GM12878 (cell line): ENCODE measurements around the gene CA7. TPM values are rescaled to one million over a fixed set of nuclear protein-coding genes. Genes with fewer than 3 reads are reported as not detected.

Experiments used
- ATAC-seq: fragments of 200-7000 bp; cut with Tn5 transposase; 3 replicates; pipeline ENCODE4 v1.9.1; 2020; ENCODE audit warnings: mild to moderate bottlenecking, moderate library complexity
- BruUV-seq: library from RNA; stranded (reverse); fragments of 400-500 nt; replicated peaks from 2 replicates; lab custom pipeline; 2021; lab: Mats Ljungman, UMichigan
- CTCF ChIA-PET: fragments of 300-600 bp; sonication (Branson Sonifier 250); formaldehyde crosslinking; extraction: SDS; loops from one replicate; lab custom pipeline; 2021; ENCODE audit warnings: inconsistent platforms; lab: Yijun Ruan, JAX
- POLR2A ChIA-PET: fragments of 350-600 bp; formaldehyde crosslinking; extraction: SDS; loops from one replicate; lab custom pipeline; 2021; ENCODE audit warnings: inconsistent platforms; lab: Charles Lee
- RAD21 ChIA-PET: fragments of 300-600 bp; sonication (Branson Sonifier 250); formaldehyde crosslinking; loops from one replicate; lab custom pipeline; 2023; ENCODE audit warnings: antibody characterized with exemption; ENCODE audit not compliant: unreplicated experiment; lab: Charles Lee
- SMC1A ChIA-PET: fragments of 300-600 bp; sonication (Branson Sonifier 250); formaldehyde crosslinking; loops from one replicate; lab custom pipeline; 2023; ENCODE audit not compliant: unreplicated experiment, uncharacterized antibody; lab: Charles Lee
- DNase-seq: peaks from one replicate; pipeline ENCODE4 v3.0.0-alpha.2; 2011; ENCODE audit warnings: low read depth, low spot score
- FAIRE-seq: peaks from 3 replicates; lab custom pipeline; 2011; peaks lifted over from hg19 to GRCh38; lab: Jason Lieb, UNC
- H2AFZ ChIP-seq: 2 replicates; pipeline ENCODE4 v1.6.0; 2011; ENCODE audit warnings: low read depth, low read length, control low read depth; ENCODE audit not compliant: control insufficient read depth
- H3K27ac ChIP-seq: 2 replicates; pipeline ENCODE4 v1.5.1; 2011; ENCODE audit warnings: control low read depth; ENCODE audit not compliant: control insufficient read depth, insufficient read depth
- H3K27me3 ChIP-seq, 2 experiments: replicated peaks in 1 of 2; 2 replicates each; pipeline versions ENCODE4 v1.6.0 to v1.6.1; 2011; ENCODE audit warnings: low read length in 1 of 2; ENCODE audit not compliant: control insufficient read depth in 2 of 2, insufficient read depth in 2 of 2
- H3K36me3 ChIP-seq, 2 experiments: 2 replicates each; pipeline ENCODE4 v1.5.1; 2011; ENCODE audit warnings: low read length in 1 of 2; ENCODE audit not compliant: control insufficient read depth in 2 of 2, insufficient read depth in 2 of 2
- H3K4me1 ChIP-seq: 2 replicates; pipeline ENCODE4 v1.6.1; 2011; ENCODE audit warnings: mild to moderate bottlenecking, low read length, moderate library complexity, mixed read lengths; ENCODE audit not compliant: control insufficient read depth, insufficient read depth
- H3K4me2 ChIP-seq: 2 replicates; pipeline ENCODE4 v1.6.0; 2011; ENCODE audit warnings: control low read depth; ENCODE audit not compliant: control insufficient read depth, insufficient read depth
- H3K4me3 ChIP-seq: fragments of 200-600 bp; sonication (generic); 2 replicates; pipeline ENCODE4 v1.5.1; 2016
- H3K79me2 ChIP-seq: 2 replicates; pipeline ENCODE4 v1.6.0; 2011; ENCODE audit warnings: low read length; ENCODE audit not compliant: control insufficient read depth, insufficient read depth
- H3K9ac ChIP-seq: 2 replicates; pipeline ENCODE4 v1.8.0; 2011; ENCODE audit warnings: low read length, control low read depth, mixed read lengths; ENCODE audit not compliant: control insufficient read depth, insufficient read depth
- H3K9me3 ChIP-seq: replicated peaks from 3 replicates; pipeline ENCODE4 v1.5.1; 2011; ENCODE audit warnings: mild to moderate bottlenecking, low read length; ENCODE audit not compliant: control insufficient read depth, insufficient read depth
- H4K20me1 ChIP-seq: 2 replicates; pipeline ENCODE4 v1.6.0; 2011; ENCODE audit not compliant: control insufficient read depth, insufficient read depth
- ASH2L ChIP-seq: fragments of 300-600, 200-600 bp; sonication (generic); IDR thresholded peaks from 2 replicates; pipeline ENCODE4 v1.6.1; 2017; ENCODE audit warnings: low read depth, mild to moderate bottlenecking, borderline replicate concordance
- ATF3 ChIP-seq: IDR thresholded peaks from 2 replicates; pipeline ENCODE4 v1.6.1; 2011; ENCODE audit warnings: low read depth, mild to moderate bottlenecking, low read length, moderate library complexity, borderline replicate concordance; ENCODE audit errors: extremely low read depth
- BCL11A ChIP-seq: IDR thresholded peaks from 2 replicates; pipeline ENCODE4 v1.6.1; 2011; ENCODE audit warnings: low read depth, low read length
- BCL3 ChIP-seq: IDR thresholded peaks from 2 replicates; pipeline ENCODE4 v1.6.1; 2011; ENCODE audit warnings: borderline replicate concordance, low read depth, mild to moderate bottlenecking, moderate library complexity, low read length; ENCODE audit not compliant: insufficient read depth, poor library complexity, severe bottlenecking
- CREB1 ChIP-seq: IDR thresholded peaks from 2 replicates; pipeline ENCODE4 v1.6.1; 2012; ENCODE audit warnings: low read depth, mild to moderate bottlenecking, inconsistent platforms
- EGR1 ChIP-seq, 2 experiments: IDR thresholded peaks; 1 replicate in 1 of 2; 2 replicates in 1 of 2; pipeline ENCODE4 v1.6.1; 2011 to 2012; ENCODE audit warnings: low read depth in 2 of 2, low read length in 2 of 2, borderline replicate concordance in 1 of 2, mild to moderate bottlenecking in 1 of 2, moderate library complexity in 1 of 2
- ESRRA ChIP-seq: IDR thresholded peaks from 2 replicates; pipeline ENCODE4 v1.6.1; 2012; ENCODE audit warnings: mild to moderate bottlenecking, low read length, improper control_type of control experiment
- HDAC6 ChIP-seq: fragments of 200-600 bp; sonication (generic); IDR thresholded peaks from one replicate; pipeline ENCODE4 v1.8.0; 2017; ENCODE audit warnings: antibody characterized with exemption; ENCODE audit not compliant: unreplicated experiment
- NR2C1 ChIP-seq: fragments of 450-650 bp; IDR thresholded peaks from 2 replicates; pipeline ENCODE4 v1.6.1; 2017; ENCODE audit warnings: antibody characterized with exemption, mild to moderate bottlenecking, moderate library complexity
- POU2F2 ChIP-seq: IDR thresholded peaks from 3 replicates; pipeline ENCODE4 v1.6.1; 2011; ENCODE audit warnings: low read depth, mild to moderate bottlenecking, low read length, borderline replicate concordance
- REST ChIP-seq: IDR thresholded peaks from 2 replicates; pipeline ENCODE4 v1.6.1; 2012; ENCODE audit warnings: mild to moderate bottlenecking, low read depth, low read length
- RFX5 ChIP-seq: IDR thresholded peaks from 2 replicates; pipeline ENCODE4 v1.6.1; 2011; ENCODE audit warnings: low read depth, low read length, improper control_type of control experiment
- RUNX3 ChIP-seq: IDR thresholded peaks from 2 replicates; pipeline ENCODE4 v1.6.1; 2012; ENCODE audit warnings: low read length, inconsistent platforms
- STAT3 ChIP-seq: IDR thresholded peaks from 2 replicates; pipeline ENCODE4 v1.6.1; 2011; ENCODE audit warnings: low read depth, low read length, improper control_type of control experiment
- YBX1 ChIP-seq: fragments of 450-650 bp; IDR thresholded peaks from 2 replicates; pipeline ENCODE4 v1.6.1; 2016; ENCODE audit warnings: antibody characterized with exemption
- ZNF687 ChIP-seq: fragments of 450-650 bp; IDR thresholded peaks from 2 replicates; pipeline ENCODE4 v1.6.1; 2017; ENCODE audit warnings: mild to moderate bottlenecking, moderate library complexity
- WGBS: methylation state at CpG from one replicate; pipeline ENCODE4 v1.1.6; 2016; ENCODE audit warnings: low lambda C conversion rate; ENCODE audit not compliant: insufficient replicate concordance, insufficient coverage; ENCODE audit errors: missing lambda C conversion rate; 5-methylcytosine and 5-hydroxymethylcytosine counted together
- in situ Hi-C: fragments of 300-500 bp; cut with MboI; formaldehyde crosslinking; loops from 9 replicates; pipeline ENCODE4 v1.14.3; 2018; ENCODE audit warnings: mixed read lengths
- intact Hi-C: fragments of 100-400 bp; cut with micrococcal nuclease; formaldehyde crosslinking; loops from one replicate; pipeline ENCODE4 v1.14.2; 2022; ENCODE audit not compliant: unreplicated experiment
- polyA plus RNA-seq, 11 experiments: library from polyadenylated mRNA; depleted of rRNA in 4 of 11; unstranded in 6 of 11; stranded (reverse) in 5 of 11; fragments of >200 nt; fragmentation: Nextera tagmentation in 4 of 11; fragmentation: Illumina TruSeq in 1 of 11; extraction: Ambion mirVana in 4 of 11; extraction: Trizol in 1 of 11; gene quantifications; 1 replicate in 1 of 11; 2 replicates in 10 of 11; pipeline versions ENCODE4 v1.2.1 to v1.2.3, GENCODE V29; 2011 to 2016; ENCODE audit warnings: inconsistent platforms in 2 of 11, missing spikeins in 2 of 11, low read depth in 1 of 11
- total RNA-seq, 4 experiments: library from RNA; depleted of rRNA in 3 of 4; stranded (reverse); fragments of >200 nt in 3 of 4; fragmentation: Illumina TruSeq in 1 of 4; extraction: Trizol in 1 of 4; gene quantifications; 2 replicates each; pipeline versions ENCODE4 v1.2.1 to v1.2.3, GENCODE V29; 2013 to 2021

Gene CA7
- total and polyA plus RNA-seq, 10 of the 15 experiments (the other 5 are each of a cell fraction or from before 2014, with no cell fraction given), result 0.04 TPM; not detected in 9

GRCh38 chr16:66848172-66848571 is 4.0 kb downstream of the CA7 start:
- H3K4me1 ChIP-seq, result peaks cover 5% of the 10 kb centered on the region; the same call in 1 of the 2 replicates
- H3K9ac ChIP-seq, result no peak overlapping the region
- peaks cover 4 to 10% of the 10 kb centered on the region in 2 experiments; a peak in 3 of 4 replicates for H3K27me3 ChIP-seq
- H3K4me3 ChIP-seq, result no peak overlapping the region
- FAIRE-seq (no peak), DNase-seq (no peak), ATAC-seq (no peak)
- H2AFZ ChIP-seq, result no peak overlapping the region
- SMC1A ChIA-PET, result interaction anchor here (1.1 kb wide), 1 partner anchor 12 kb away, joined by 5 read pairs; no protein-coding TSS in a partner anchor
- H3K4me2 ChIP-seq, result no peak overlapping the region
- RAD21 ChIA-PET, result no interaction called here
- H4K20me1 ChIP-seq, result no peaks in the 10 kb centered on the region
- no peak overlapping the region for H3K27ac ChIP-seq
- intact Hi-C loops, result no loop called here
- CTCF ChIA-PET, result interaction anchor here (1.0 to 10.4 kb wide), 4 partner anchors 9 to 108 kb away, joined by 3 to 73 read pairs (median 22); partner anchors contain the start of gene NAE1
- no peaks in the 10 kb centered on the region for H3K9me3 ChIP-seq
- WGBS, result 19% methylated on average over 2 of the region's 2 CpGs
- no peaks in the 10 kb centered on the region for H3K36me3 ChIP-seq
- BruUV-seq, result no TSS peak
- POLR2A ChIA-PET, result interaction anchor here (0.6 kb wide), 1 partner anchor 101 kb away, joined by 7 read pairs; no protein-coding TSS in a partner anchor
- in situ Hi-C loops, result no loop called here
- no peaks in the 10 kb centered on the region for H3K79me2 ChIP-seq
- TF ChIP-seq ESRRA, result no peak
- TF ChIP-seq NR2C1, result no peak
- TF ChIP-seq BCL3, result no peak
- no peak for TF ChIP-seq RUNX3
- no peak for TF ChIP-seq EGR1 (IDR thresholded peaks at IDR 0.05; ENCODE audit: borderline replicate concordance in 1 of 2, low read depth in 2 of 2, low read length in 2 of 2)
- TF ChIP-seq CREB1, result no peak
- TF ChIP-seq YBX1, result no peak
- TF ChIP-seq POU2F2, result no peak
- no peak for TF ChIP-seq HDAC6
- TF ChIP-seq ASH2L, result no peak
- no peak for TF ChIP-seq REST
- TF ChIP-seq RFX5, result no peak
- no peak for TF ChIP-seq ZNF687
- no peak for TF ChIP-seq STAT3
- no peak for TF ChIP-seq BCL11A
- TF ChIP-seq ATF3, result no peak
